ENCODE results near the gene CBLB.
"Not testable (repeated sequence)": the region's sequence is repeated elsewhere in the genome, so short reads cannot be mapped to it uniquely, and the experiment has no call there.

The CBLB gene

GRCh38 chr3:105763659-105764036 is 105.2 kb downstream of the CBLB start:
- no peak for DNase-seq (ENCODE audit: insufficient read length, low spot score)
- peak; percentile 59 for FAIRE-seq

- FAIRE-seq (no peak), DNase-seq (ENCODE audit: insufficient read length, low spot score) (no peak)
These were observed 105.8 kb downstream of the CBLB start for GRCh38 chr3:105762749-105763658.

- not testable (repeated sequence) for FAIRE-seq; DNase-seq (ENCODE audit: insufficient read length, low spot score)
These were observed 106.6 kb downstream of the CBLB start for GRCh38 chr3:105762214-105762613.

- FAIRE-seq: no peak
- no peak for DNase-seq (ENCODE audit: insufficient read length, low spot score)
These were observed 109.3 kb downstream of the CBLB start for GRCh38 chr3:105759442-105760078.

- FAIRE-seq: no peak
- DNase-seq (ENCODE audit: insufficient read length, low spot score): no peak
These were observed 110.4 kb downstream of the CBLB start for GRCh38 chr3:105758451-105758850.

GRCh38 chr3:105755121-105755886 is 113.5 kb downstream of the CBLB start:
- FAIRE-seq: no peak

GRCh38 chr3:105752791-105753415 is 115.9 kb downstream of the CBLB start:
- no peak for DNase-seq (ENCODE audit: insufficient read length, low spot score)
- no peak for FAIRE-seq

More at GRCh38 chr3:105755121-105755886, 113.5 kb downstream of the CBLB start:
- DNase-seq (ENCODE audit: insufficient read length, low spot score): no peak

GRCh38 chr3:105747696-105748095 is 121.1 kb downstream of the CBLB start:
- DNase-seq (ENCODE audit: insufficient read length, low spot score) (no peak), FAIRE-seq (no peak)

- DNase-seq (ENCODE audit: insufficient read length, low spot score) (no peak), FAIRE-seq (peak; percentile 72)
These were observed 121.7 kb downstream of the CBLB start for GRCh38 chr3:105747060-105747541.

- DNase-seq (ENCODE audit: insufficient read length, low spot score) (no peak), FAIRE-seq (peak; percentile 81)
These were observed 122.4 kb downstream of the CBLB start for GRCh38 chr3:105746231-105746996.

- FAIRE-seq: peak; percentile 48
These were observed 123.8 kb downstream of the CBLB start for GRCh38 chr3:105745046-105745445.

GRCh38 chr3:105744202-105744601 is 124.6 kb downstream of the CBLB start:
- no peak for FAIRE-seq

More at GRCh38 chr3:105745046-105745445, 123.8 kb downstream of the CBLB start:
- DNase-seq (ENCODE audit: insufficient read length, low spot score): no peak

GRCh38 chr3:105733356-105733755 is 135.5 kb downstream of the CBLB start:
- FAIRE-seq (no peak), DNase-seq (ENCODE audit: insufficient read length, low spot score) (no peak)

More at GRCh38 chr3:105744202-105744601, 124.6 kb downstream of the CBLB start:
- no peak for DNase-seq (ENCODE audit: insufficient read length, low spot score)

- FAIRE-seq (no peak), DNase-seq (ENCODE audit: insufficient read length, low spot score) (no peak)
These were observed 137.1 kb downstream of the CBLB start for GRCh38 chr3:105731686-105732085.

- DNase-seq (ENCODE audit: insufficient read length, low spot score) (no peak), FAIRE-seq (peak; percentile 60)
These were observed 137.9 kb downstream of the CBLB start for GRCh38 chr3:105730801-105731354.

- no peak for DNase-seq (ENCODE audit: insufficient read length, low spot score)
- FAIRE-seq: no peak
These were observed 139.1 kb downstream of the CBLB start for GRCh38 chr3:105729667-105730066.

- no peak for DNase-seq (ENCODE audit: insufficient read length, low spot score)
These were observed 140.0 kb downstream of the CBLB start for GRCh38 chr3:105728771-105729312.

GRCh38 chr3:105727036-105727435 is 141.8 kb downstream of the CBLB start:
- DNase-seq (ENCODE audit: insufficient read length, low spot score); FAIRE-seq: not testable (repeated sequence)

More at GRCh38 chr3:105728771-105729312, 140.0 kb downstream of the CBLB start:
- no peak for FAIRE-seq

Data from GM19239 (cell line).